Activated naive CD4-positive, alpha-beta T cell treated with Interleukin-2 at 50 U/mL for 16 hours (primary cell): Measurements from ENCODE around the gene MAPRE3.
"Not testable (repeated sequence)": the region's sequence is repeated elsewhere in the genome, so short reads cannot be mapped to it uniquely, and the experiment has no call there.

ENCODE experiments used
- DNase-seq: peaks from one replicate; pipeline ENCODE4 v3.0.0-alpha.2; 2020

The MAPRE3 gene

GRCh38 chr2:27073782-27074181, 103.3 kb downstream of the MAPRE3 start:
- no peak for DNase-seq

GRCh38 chr2:27074738-27075565, 104.5 kb downstream of the MAPRE3 start:
- DNase-seq, result peak; percentile 35

- DNase-seq, result not testable (repeated sequence)
Measured at GRCh38 chr2:27075566-27075871, 105.1 kb downstream of the MAPRE3 start.

GRCh38 chr2:27076323-27076722, 105.9 kb downstream of the MAPRE3 start:
- DNase-seq, result no peak
